Parathyroid adenoma (tissue), 2 donors: ENCODE results near the gene SLC25A33.

Experiments used
- H2AFZ ChIP-seq: fragments of 300-600 bp; sonication (generic); one replicate; pipeline ENCODE4 v1.7.0; 2017; ENCODE audit warnings: antibody characterized with exemption, mild to moderate bottlenecking
- H3K27ac ChIP-seq: fragments of 300-600 bp; sonication (generic); one replicate; pipeline ENCODE4 v1.7.0; 2017
- H3K27me3 ChIP-seq: fragments of 300-600 bp; sonication (generic); one replicate; pipeline ENCODE4 v1.7.0; 2017; ENCODE audit warnings: low read length; ENCODE audit not compliant: control insufficient read depth, insufficient read depth
- H3K36me3 ChIP-seq: fragments of 300-600 bp; sonication (generic); one replicate; pipeline ENCODE4 v1.7.0; 2017; ENCODE audit warnings: low read length; ENCODE audit not compliant: control insufficient read depth, insufficient read depth
- H3K4me1 ChIP-seq: fragments of 300-600 bp; sonication (generic); one replicate; pipeline ENCODE4 v1.7.0; 2017; ENCODE audit warnings: control low read depth
- H3K4me2 ChIP-seq: fragments of 300-600 bp; sonication (generic); one replicate; pipeline ENCODE4 v1.7.0; 2017; ENCODE audit warnings: low read length
- H3K4me3 ChIP-seq: fragments of 300-600 bp; sonication (generic); one replicate; pipeline ENCODE4 v1.7.0; 2017; ENCODE audit warnings: low read depth, low read length
- H3K79me2 ChIP-seq: fragments of 300-600 bp; sonication (generic); one replicate; pipeline ENCODE4 v1.7.0; 2017; ENCODE audit warnings: control low read depth
- H3K9ac ChIP-seq: fragments of 300-600 bp; sonication (generic); one replicate; pipeline ENCODE4 v1.7.0; 2017; ENCODE audit warnings: mild to moderate bottlenecking
- H3K9me3 ChIP-seq: fragments of 300-600 bp; sonication (generic); one replicate; pipeline ENCODE4 v1.7.0; 2017; ENCODE audit warnings: low read length; ENCODE audit not compliant: control insufficient read depth
- CTCF ChIP-seq: fragments of 300-600 bp; sonication (generic); IDR thresholded peaks from one replicate; pipeline ENCODE4 v1.7.0; 2017; ENCODE audit warnings: antibody characterized with exemption, mild to moderate bottlenecking
- donor health status: primary hyperparathyroidism.

SLC25A33 gene

GRCh38 chr1:9594471-9595155 is 55.3 kb downstream of the SLC25A33 start:
- Histone ChIP-seq H2AFZ (no peak overlapping the region), H3K27ac (no peak overlapping the region), H3K4me1 (peaks cover 12% of the 10 kb centered on the region), H3K36me3 (no peaks in the 10 kb centered on the region), H3K4me2 (no peak overlapping the region), H3K9ac (no peak overlapping the region), H3K27me3 (no peaks in the 10 kb centered on the region), H3K9me3 (no peaks in the 10 kb centered on the region), H3K79me2 (peaks cover 11% of the 10 kb centered on the region), H3K4me3 (no peak overlapping the region)
- no peak for TF ChIP-seq CTCF

DNA sequence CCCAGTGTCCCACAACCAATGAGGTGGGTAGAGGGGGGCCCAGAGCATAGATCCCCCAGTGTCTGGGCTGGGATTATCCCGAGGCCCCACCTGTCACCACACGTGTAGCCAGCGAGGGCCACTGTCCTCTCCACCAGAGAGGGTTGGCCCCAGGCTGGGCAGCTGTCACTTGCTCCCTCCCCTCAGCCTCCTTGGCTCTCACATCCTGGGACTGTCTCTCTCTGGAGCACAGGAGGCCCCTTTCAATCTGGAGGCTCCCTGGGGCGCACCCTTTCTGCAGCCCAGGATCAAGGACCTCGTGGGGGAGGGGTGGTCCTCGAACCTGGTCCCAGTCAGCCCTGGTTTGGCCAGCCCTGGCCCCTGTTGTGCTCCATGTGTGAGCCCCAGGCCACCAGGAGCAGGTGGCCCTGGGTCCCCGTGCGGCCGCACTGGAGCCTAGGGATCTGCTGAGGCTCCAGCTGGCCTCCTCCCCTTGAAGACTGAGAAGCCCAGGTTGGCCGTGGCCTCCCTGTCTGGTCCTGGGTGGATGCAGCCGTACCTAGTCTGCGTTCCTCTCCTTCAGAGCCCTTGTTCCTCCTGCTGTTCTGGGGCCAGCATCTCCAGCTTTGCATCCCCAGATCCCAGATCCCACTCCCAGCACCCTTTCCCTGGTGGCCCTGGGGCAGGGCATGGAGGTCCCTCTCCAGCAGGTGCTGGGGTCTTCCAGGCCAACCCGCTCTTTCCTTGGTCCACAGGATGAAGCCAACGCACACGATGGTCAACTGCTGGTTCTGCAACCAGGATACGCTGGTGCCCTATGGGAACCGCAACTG is 56.1 kb downstream of the SLC25A33 start:
- no peak overlapping the region for H2AFZ ChIP-seq
- H3K27ac ChIP-seq: no peak overlapping the region
- no peak overlapping the region for H3K4me3 ChIP-seq
- H3K4me2 ChIP-seq: no peak overlapping the region
- H3K27me3 ChIP-seq: no peaks in the 10 kb centered on the region
- H3K4me1 ChIP-seq: peaks cover 12% of the 10 kb centered on the region
- TF ChIP-seq CTCF: no peak
- H3K9me3 ChIP-seq: no peaks in the 10 kb centered on the region
- H3K79me2 ChIP-seq: peaks cover 8% of the 10 kb centered on the region
- H3K36me3 ChIP-seq: no peaks in the 10 kb centered on the region
- no peak overlapping the region for H3K9ac ChIP-seq

DNA sequence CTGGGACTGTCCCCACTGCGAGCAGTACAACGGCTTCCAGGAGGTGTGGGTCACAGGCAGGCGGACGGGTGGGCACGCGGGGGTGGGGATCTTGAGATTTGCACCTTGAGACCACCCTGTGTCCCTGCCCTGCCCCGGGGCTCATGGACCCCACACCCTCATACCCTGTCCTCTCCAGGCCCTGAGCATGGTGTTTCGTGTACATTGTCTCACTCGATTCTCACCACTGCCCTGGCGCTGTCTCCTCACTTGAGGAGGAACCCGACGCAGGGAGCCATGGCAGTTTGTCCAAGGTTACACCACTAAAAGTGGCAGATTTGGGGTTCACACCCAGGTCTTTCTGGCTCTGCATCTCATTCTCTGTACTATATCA is 56.7 kb downstream of the SLC25A33 start:
- Histone ChIP-seq H3K79me2 (peaks cover 8% of the 10 kb centered on the region), H3K9me3 (no peaks in the 10 kb centered on the region), H3K4me1 (peaks cover 12% of the 10 kb centered on the region), H2AFZ (no peak overlapping the region), H3K27ac (no peak overlapping the region), H3K36me3 (no peaks in the 10 kb centered on the region), H3K27me3 (no peaks in the 10 kb centered on the region), H3K4me2 (no peak overlapping the region), H3K4me3 (no peak overlapping the region), H3K9ac (no peak overlapping the region)
- TF ChIP-seq CTCF: no peak

- no peaks in the 10 kb centered on the region for H3K36me3 ChIP-seq
- no peak overlapping the region for H3K9ac ChIP-seq
- peaks cover 8% of the 10 kb centered on the region for H3K79me2 ChIP-seq
- H3K27ac ChIP-seq: no peak overlapping the region
- H3K27me3 ChIP-seq: no peaks in the 10 kb centered on the region
- no peaks in the 10 kb centered on the region for H3K9me3 ChIP-seq
- H3K4me3 ChIP-seq: no peak overlapping the region
- no peak for TF ChIP-seq CTCF
- peaks cover 12% of the 10 kb centered on the region for H3K4me1 ChIP-seq
- H2AFZ ChIP-seq: no peak overlapping the region
- H3K4me2 ChIP-seq: no peak overlapping the region
These were observed 57.3 kb downstream of the SLC25A33 start for GRCh38 chr1:9596415-9597123.
